AG04449 (cell line): ENCODE data around the gene TPGS1.

Experiments used
- CTCF ChIA-PET: fragments of 350-600 bp; formaldehyde crosslinking; extraction: SDS; loops from one replicate; lab custom pipeline; 2021; ENCODE audit warnings: antibody characterized with exemption; lab: Yijun Ruan, JAX
- POLR2A ChIA-PET: fragments of 400-600, 350-600 bp; formaldehyde crosslinking; extraction: SDS; loops from one replicate; lab custom pipeline; 2020; ENCODE audit warnings: antibody characterized with exemption, inconsistent platforms; lab: Yijun Ruan, JAX
- DNase-seq: peaks from one replicate; pipeline ENCODE4 v3.0.0-alpha.2; 2010; ENCODE audit warnings: low read depth, low spot score
- H3K4me3 ChIP-seq: 2 replicates; pipeline ENCODE4 v1.5.1; 2011; ENCODE audit warnings: low read depth, mild to moderate bottlenecking, control low read depth, low read length
- TF ChIP-seq, protein P1 (sequence below): IDR thresholded peaks from one replicate; pipeline ENCODE4 v1.5.1; 2011; ENCODE audit warnings: mild to moderate bottlenecking, moderate library complexity, low read length, control low read depth, inconsistent platforms; ENCODE audit not compliant: insufficient read depth; ENCODE audit errors: missing control alignments

TPGS1 gene

DNA sequence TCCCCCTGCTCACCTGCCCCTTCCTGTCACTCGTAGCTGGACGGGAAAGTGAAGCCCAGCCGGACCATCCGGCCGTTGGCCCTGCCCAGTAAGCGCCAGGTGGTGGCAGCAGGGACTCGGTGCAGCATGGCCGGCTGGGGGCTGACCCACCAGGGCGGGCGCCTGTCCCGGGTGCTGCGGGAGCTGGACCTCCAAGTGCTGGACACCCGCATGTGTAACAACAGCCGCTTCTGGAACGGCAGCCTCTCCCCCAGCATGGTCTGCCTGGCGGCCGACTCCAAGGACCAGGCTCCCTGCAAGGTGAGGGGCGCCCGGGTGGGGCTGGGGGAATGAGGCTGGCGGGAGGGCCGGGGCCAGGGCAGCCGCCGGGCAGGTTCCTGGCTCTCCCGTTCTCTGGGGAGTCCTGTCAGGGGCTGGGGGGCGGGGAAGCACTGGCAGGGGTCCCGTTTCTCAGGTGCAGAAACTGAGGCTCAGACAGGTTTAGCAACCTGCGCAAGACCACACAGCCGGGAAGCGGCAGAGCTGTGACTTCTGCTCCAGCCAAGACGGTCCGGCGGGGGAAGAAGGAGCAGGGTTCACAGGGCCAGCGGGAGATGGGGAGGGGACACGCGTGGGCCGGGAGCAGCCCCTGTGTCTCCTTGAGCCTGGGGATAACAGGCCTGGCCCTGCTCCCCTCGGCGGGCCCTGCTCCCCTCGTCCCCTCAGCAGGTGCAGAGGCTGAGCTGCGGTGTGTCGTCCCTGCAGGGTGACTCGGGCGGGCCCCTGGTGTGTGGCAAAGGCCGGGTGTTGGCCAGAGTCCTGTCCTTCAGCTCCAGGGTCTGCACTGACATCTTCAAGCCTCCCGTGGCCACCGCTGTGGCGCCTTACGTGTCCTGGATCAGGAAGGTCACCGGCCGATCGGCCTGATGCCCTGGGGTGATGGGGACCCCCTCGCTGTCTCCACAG is 41.9 kb downstream of the TPGS1 start:
- DNase-seq = no peak
- TF ChIP-seq, protein P1, sequence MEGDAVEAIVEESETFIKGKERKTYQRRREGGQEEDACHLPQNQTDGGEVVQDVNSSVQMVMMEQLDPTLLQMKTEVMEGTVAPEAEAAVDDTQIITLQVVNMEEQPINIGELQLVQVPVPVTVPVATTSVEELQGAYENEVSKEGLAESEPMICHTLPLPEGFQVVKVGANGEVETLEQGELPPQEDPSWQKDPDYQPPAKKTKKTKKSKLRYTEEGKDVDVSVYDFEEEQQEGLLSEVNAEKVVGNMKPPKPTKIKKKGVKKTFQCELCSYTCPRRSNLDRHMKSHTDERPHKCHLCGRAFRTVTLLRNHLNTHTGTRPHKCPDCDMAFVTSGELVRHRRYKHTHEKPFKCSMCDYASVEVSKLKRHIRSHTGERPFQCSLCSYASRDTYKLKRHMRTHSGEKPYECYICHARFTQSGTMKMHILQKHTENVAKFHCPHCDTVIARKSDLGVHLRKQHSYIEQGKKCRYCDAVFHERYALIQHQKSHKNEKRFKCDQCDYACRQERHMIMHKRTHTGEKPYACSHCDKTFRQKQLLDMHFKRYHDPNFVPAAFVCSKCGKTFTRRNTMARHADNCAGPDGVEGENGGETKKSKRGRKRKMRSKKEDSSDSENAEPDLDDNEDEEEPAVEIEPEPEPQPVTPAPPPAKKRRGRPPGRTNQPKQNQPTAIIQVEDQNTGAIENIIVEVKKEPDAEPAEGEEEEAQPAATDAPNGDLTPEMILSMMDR = no peak
- ChIA-PET POLR2A (no interaction called here), CTCF (no interaction called here)
- no peak overlapping the region for H3K4me3 ChIP-seq

DNA sequence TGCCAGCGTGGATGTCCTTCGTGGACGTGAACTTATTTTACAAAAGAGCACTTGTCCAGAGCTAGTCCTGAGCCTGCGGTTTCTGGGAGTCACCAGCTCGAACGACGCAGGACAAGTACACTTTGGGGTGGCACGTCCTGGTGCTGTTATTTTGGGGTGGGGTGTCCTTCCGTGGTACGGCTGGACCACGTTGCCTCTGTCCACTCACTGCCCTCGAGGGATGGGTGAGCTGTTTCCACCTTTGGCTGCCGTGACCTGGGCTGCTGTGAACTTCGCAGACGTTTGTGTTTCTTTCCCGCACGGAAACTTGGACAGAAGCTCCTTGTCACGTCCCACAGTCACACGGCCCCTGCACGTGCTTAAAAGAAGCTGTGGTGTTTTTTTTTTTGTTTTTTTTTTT is 47.5 kb downstream of the TPGS1 start:
- ChIA-PET POLR2A (no interaction called here), CTCF (interaction anchor here (1.7 kb wide), 1 partner anchor 44 kb away, joined by 5 read pairs; no protein-coding TSS in a partner anchor)
- no peak for DNase-seq
- TF ChIP-seq, protein P1 = no peak
- H3K4me3 ChIP-seq = no peak overlapping the region

DNA sequence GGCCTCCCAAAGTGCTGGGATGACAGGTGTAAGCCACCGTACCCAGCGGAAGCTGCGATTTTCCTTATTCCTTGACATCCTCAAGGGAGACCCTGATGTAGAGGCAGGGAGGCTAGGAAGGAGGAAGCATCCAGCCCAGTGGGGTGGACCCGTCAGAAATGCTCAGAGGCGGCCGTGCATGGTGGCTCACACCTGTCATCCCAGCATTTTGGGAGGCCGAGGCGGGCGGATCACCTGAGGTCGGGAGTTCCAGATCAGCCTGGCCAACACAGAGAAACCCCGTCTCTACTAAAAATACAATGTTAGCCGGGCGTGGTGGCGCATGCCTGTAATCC is 48.1 kb downstream of the TPGS1 start:
- no peak overlapping the region for H3K4me3 ChIP-seq
- TF ChIP-seq, protein P1 = no peak
- CTCF ChIA-PET = interaction anchor here (1.0 to 1.7 kb wide), 2 partner anchors 45 to 179 kb away, joined by 3 to 5 read pairs; no protein-coding TSS in a partner anchor
- POLR2A ChIA-PET = no interaction called here
- DNase-seq = no peak

DNA sequence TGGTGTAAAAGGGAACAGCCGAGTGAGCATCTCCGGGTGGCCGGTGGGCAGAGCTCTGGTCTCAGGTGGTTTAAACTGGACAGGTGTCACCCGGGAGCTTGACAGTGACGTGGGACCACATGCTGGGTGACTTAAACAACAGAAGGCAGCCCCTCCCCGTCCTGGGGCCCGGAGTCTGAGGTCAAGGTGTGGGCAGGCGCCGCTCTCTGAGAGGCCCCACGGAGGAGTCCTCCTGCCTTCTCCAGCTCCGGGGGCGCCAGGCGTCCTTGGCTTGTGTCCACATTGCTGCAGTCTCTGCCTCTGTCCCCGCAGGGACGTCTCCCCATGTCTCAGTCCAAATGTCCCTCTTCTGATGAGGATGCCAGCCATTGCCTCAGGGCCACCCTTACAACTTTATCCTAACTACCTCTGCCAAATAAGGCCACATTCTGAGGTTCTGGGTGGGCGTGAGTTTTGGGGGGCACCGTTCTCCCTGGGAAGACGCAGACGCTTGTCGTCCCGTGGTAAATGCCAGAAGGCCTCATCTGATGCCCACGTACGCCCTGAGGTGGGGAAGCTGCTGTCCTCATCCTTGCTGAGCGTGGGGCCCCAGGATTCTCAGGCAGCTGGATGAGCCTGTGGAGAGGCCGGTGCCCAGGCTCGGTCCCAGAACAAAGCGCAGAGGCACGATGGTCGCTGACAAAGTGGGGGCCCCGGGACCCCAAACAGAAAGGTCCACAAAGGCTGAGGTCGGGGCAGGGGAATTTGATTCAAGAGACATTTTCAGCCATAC is 49.5 kb downstream of the TPGS1 start:
- TF ChIP-seq, protein P1 = no peak
- no peak for DNase-seq
- H3K4me3 ChIP-seq = no peak overlapping the region
- POLR2A ChIA-PET = interaction anchor here (0.8 kb wide), 1 partner anchor 16 kb away, joined by 3 read pairs; the partner anchor contains the start of gene BSG
- CTCF ChIA-PET = no interaction called here

- DNase-seq = no peak
- ChIA-PET CTCF (interaction anchor here (1.5 kb wide), 1 partner anchor 11 kb away, joined by 3 read pairs; no protein-coding TSS in a partner anchor), POLR2A (no interaction called here)
- no peak overlapping the region for H3K4me3 ChIP-seq
- TF ChIP-seq, protein P1 = no peak
Observed at GRCh38 chr19:558770-559439, 51.6 kb downstream of the TPGS1 start.

DNA sequence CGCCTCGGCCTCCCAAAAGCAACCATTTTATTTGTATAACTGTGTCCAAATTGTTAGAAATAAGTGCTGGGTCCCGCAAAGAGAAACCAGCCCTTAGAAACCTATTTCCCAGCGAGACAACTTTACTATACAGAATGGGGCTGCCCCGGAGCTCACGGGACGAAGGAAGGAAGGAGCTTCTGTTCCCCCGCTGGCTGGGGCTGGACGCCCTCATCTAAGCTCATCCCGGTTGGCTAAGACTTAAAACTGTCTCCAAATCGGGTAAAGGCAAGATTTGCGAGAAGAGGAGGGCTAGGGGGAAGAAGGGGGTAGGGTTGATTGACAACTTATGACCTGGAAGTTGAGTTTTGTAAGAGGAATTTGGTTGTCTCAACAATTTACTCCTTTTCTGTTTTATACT is 52.8 kb downstream of the TPGS1 start:
- TF ChIP-seq, protein P1 = no peak
- POLR2A ChIA-PET = no interaction called here
- H3K4me3 ChIP-seq = no peak overlapping the region
- CTCF ChIA-PET = no interaction called here
- DNase-seq = no peak
